Kidney (tissue), 14 donors: ENCODE measurements around the gene PICALM. TPM values are rescaled to one million over a fixed set of nuclear protein-coding genes. Genes with fewer than 3 reads are reported as not detected.
A peak's percentile ranks its signal among the peaks of the same experiment; 100 is the strongest.

ENCODE experiments used
- DNase-seq, 5 donors: peaks; one replicate each; pipeline ENCODE4 v3.0.0-alpha.2; 2013 to 2020
- FAIRE-seq: peaks from 2 replicates; lab custom pipeline; 2012; peaks lifted over from hg19 to GRCh38; lab: Jason Lieb, UNC
- H3K27ac ChIP-seq, 2 donors: one replicate each; pipeline ENCODE4 v1.7.0; 2013; ENCODE audit warnings: low read depth in 2 of 2, low read length in 2 of 2, inconsistent platforms in 1 of 2
- H3K27me3 ChIP-seq: one replicate; pipeline ENCODE4 v1.7.1; 2013; ENCODE audit warnings: low read length, inconsistent platforms; ENCODE audit not compliant: control insufficient read depth, insufficient read depth
- H3K36me3 ChIP-seq, 3 donors: one replicate each; pipeline versions ENCODE4 v1.7.0 to v1.7.1; 2013; ENCODE audit warnings: low read length in 3 of 3, control low read depth in 1 of 3, inconsistent platforms in 1 of 3; ENCODE audit not compliant: insufficient read depth in 3 of 3, control insufficient read depth in 2 of 3
- H3K4me1 ChIP-seq, 3 donors: one replicate each; pipeline versions ENCODE4 v1.7.0 to v1.7.1; 2013; ENCODE audit warnings: low read length in 3 of 3, inconsistent platforms in 1 of 3, low read depth in 1 of 3; ENCODE audit not compliant: control insufficient read depth in 2 of 3, insufficient read depth in 2 of 3
- H3K4me3 ChIP-seq, 3 donors: one replicate each; pipeline versions ENCODE4 v1.7.0 to v1.8.1; 2013; ENCODE audit warnings: low read length in 3 of 3, control low read depth in 1 of 3, inconsistent platforms in 1 of 3
- H3K9ac ChIP-seq, 3 donors: one replicate each; pipeline versions ENCODE4 v1.7.0 to v1.7.1; 2013; ENCODE audit warnings: low read length in 3 of 3, control low read depth in 1 of 3, inconsistent platforms in 1 of 3
- H3K9me3 ChIP-seq, 3 donors: one replicate each; pipeline versions ENCODE4 v1.7.0 to v1.7.1; 2013; ENCODE audit warnings: low read length in 3 of 3, control low read depth in 1 of 3, inconsistent platforms in 1 of 3; ENCODE audit not compliant: control insufficient read depth in 2 of 3, insufficient read depth in 1 of 3
- CTCF ChIP-seq: IDR thresholded peaks from 3 replicates; pipeline ENCODE4 v1.5.1; 2012; ENCODE audit warnings: mild to moderate bottlenecking, moderate library complexity, borderline replicate concordance; ENCODE audit not compliant: insufficient read depth; ENCODE audit errors: extremely low read depth
- intact Hi-C: fragments of 100-400 bp; cut with DNase I; formaldehyde crosslinking; loops from one replicate; pipeline ENCODE4 v1.11.1; 2022
- polyA plus RNA-seq: library from polyadenylated mRNA; stranded (reverse); fragments of 350-450 nt; fragmentation: Illumina TruSeq; extraction: RNeasy Lipid Tissue Mini Kit (QIAGEN cat#74804); gene quantifications from one replicate; pipeline ENCODE4 v1.2.3, GENCODE V29; 2014; ENCODE audit warnings: low read depth, low replicate concordance; ENCODE audit not compliant: insufficient read depth
- total RNA-seq: library from RNA; stranded (reverse); fragmentation: NEBNext Ultra II Directional; extraction: Animal tissue kit (Norgen Biotek cat#: 25700); gene quantifications from one replicate; pipeline ENCODE4 v1.2.1, GENCODE V29; 2021
- donor health status: control.
- donor health status: control.
- donor health status: control.
- donor health status: control.
- donor health status: control.
- donor health status: DM: yes; HTN: yes; CAD: no.
- donor health status: Normal renal cell carcinoma (clear cell type).

Gene PICALM
- total and polyA plus RNA-seq, 2 donors from 2014 or later: 118 to 244 TPM

- Histone ChIP-seq H3K27me3 (no peaks in the 10 kb centered on the region), H3K9ac (no peak overlapping the region), H3K36me3 (peaks cover 0 to 5% (median 0%) of the 10 kb centered on the region in 3 donors), H3K27ac (no peak overlapping the region), H3K4me3 (no peak overlapping the region), H3K4me1 (peaks cover 0 to 14% (median 10%) of the 10 kb centered on the region in 3 donors), H3K9me3 (no peaks in the 10 kb centered on the region)
- DNase-seq (no peak), FAIRE-seq (no peak)
- intact Hi-C loops: no loop called here
- no peak for TF ChIP-seq CTCF
Measured at GRCh38 chr11:85950317-85951048, 118.4 kb downstream of the PICALM start.

DNA sequence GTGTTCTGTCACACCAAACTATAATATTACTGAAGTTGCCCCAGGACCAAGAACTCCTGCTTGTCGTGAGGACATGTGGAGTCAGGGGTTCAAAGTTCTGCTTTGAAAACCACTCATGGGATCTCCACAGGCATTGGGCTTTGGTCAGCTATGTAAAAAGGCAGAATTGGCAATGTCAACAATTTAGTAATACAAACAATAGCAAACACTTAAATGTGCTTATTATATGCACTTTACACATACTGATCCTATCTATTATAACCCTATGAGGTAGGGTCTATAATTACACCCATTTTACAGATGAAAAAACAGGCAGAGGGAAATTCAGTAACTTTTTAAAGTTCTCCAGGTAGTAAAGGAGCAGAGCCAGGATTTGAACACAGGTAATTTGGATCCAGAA is 119.1 kb downstream of the PICALM start:
- FAIRE-seq (no peak), DNase-seq (no peak)
- Histone ChIP-seq H3K27me3 (no peaks in the 10 kb centered on the region), H3K4me3 (no peak overlapping the region), H3K4me1 (peaks cover 0 to 16% (median 10%) of the 10 kb centered on the region in 3 donors), H3K9me3 (no peaks in the 10 kb centered on the region), H3K9ac (no peak overlapping the region), H3K27ac (no peak overlapping the region), H3K36me3 (no peaks in the 10 kb centered on the region)
- intact Hi-C loops: loop anchor here (10.0 kb wide), 1 partner anchor 265 kb away; no protein-coding TSS in a partner anchor
- TF ChIP-seq CTCF: no peak

DNA sequence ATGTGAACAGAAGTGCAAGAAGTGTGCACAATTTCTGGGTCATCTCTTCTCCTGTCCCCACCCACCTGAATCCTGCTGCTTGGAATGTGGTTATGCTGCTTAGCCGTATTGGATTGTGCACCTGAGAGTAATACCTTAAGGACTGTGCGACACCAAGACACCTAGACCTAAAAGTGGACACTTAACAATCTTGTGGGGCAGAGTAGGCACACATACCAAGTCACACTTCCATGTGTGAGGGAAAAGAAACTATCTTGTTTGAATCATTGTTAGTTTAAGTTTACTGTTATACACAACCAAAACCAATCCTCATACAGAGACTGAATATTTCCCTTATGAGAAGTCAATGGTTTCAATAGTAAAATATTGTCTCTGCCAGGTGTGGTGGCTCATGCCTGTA is 120.0 kb downstream of the PICALM start:
- intact Hi-C loops: loop anchor here (10.0 kb wide), 1 partner anchor 266 kb away; no protein-coding TSS in a partner anchor
- DNase-seq (no peak), FAIRE-seq (no peak)
- Histone ChIP-seq H3K27me3 (no peaks in the 10 kb centered on the region), H3K36me3 (no peaks in the 10 kb centered on the region), H3K4me1 (peaks cover 0 to 16% (median 10%) of the 10 kb centered on the region in 3 donors), H3K9me3 (no peaks in the 10 kb centered on the region), H3K4me3 (no peak overlapping the region), H3K27ac (peak overlapping the region; percentile 8 to 56), H3K9ac (no peak overlapping the region)
- no peak for TF ChIP-seq CTCF
